ENCODE measurements around the gene PPP3CA. TPM values are rescaled to one million over a fixed set of nuclear protein-coding genes. Genes with fewer than 3 reads are reported as not detected.

Gene PPP3CA
- total and polyA plus RNA-seq, 2 of the 13 experiments (the other 11 are each of a cell fraction or from before 2014, with no cell fraction given) = 4.8 to 13.2 TPM

- TF ChIP-seq NBN (conservative IDR thresholded peaks at IDR 0.05) (no peak), PCBP2 (optimal IDR thresholded peaks at IDR 0.05; ENCODE audit: low read depth, low read length, poor library complexity, severe bottlenecking) (no peak), ZNF761 (CRISPR knock-in tag; conservative IDR thresholded peaks at IDR 0.05) (no peak), ZNF782 (CRISPR knock-in tag; IDR thresholded peaks at IDR 0.05; ENCODE audit: borderline replicate concordance) (no peak)
- H3K4me1 ChIP-seq (ENCODE audit: insufficient read depth, low read length) = peaks cover 12% of the 10 kb centered on the region; the same call in 1 of the 2 replicates
- intact Hi-C loops (cut with micrococcal nuclease; ENCODE audit: unreplicated experiment) (no loop called here), in situ Hi-C loops (cut with HindIII; ENCODE audit: extremely low pct_ligation_motif_present, low pct_unique_long_range_greater_than_20kb) (no loop called here)
- H3K9ac ChIP-seq (ENCODE audit: insufficient read depth, low read depth, low read length) = no peak overlapping the region
- no TSS peak for BruUV-seq (replicated peaks)
- CTCF ChIA-PET (ENCODE audit: low intra/inter-chr PET ratio, low total read pairs) = no interaction called here
- no peaks in the 10 kb centered on the region for H3K79me2 ChIP-seq (ENCODE audit: insufficient read depth, low read length)
- FAIRE-seq (no peak), ATAC-seq (no peak), DNase-seq (ENCODE audit: low spot score) (no peak)
- H3K9me3 ChIP-seq (ENCODE audit: low read length) = no peaks in the 10 kb centered on the region
- POLR2A ChIA-PET = no interaction called here
- H3K4me2 ChIP-seq (ENCODE audit: low read depth, low read length) = no peak overlapping the region
- WGBS (ENCODE audit: low lambda C conversion rate) = 17% methylated on average over 4 of the region's 4 CpGs
- no peaks in the 10 kb centered on the region for H3K36me3 ChIP-seq (replicated peaks in 1 of 2; ENCODE audit: control insufficient read depth in 1 of 2, insufficient read depth in 2 of 2, low read length in 2 of 2)
- H3K27ac ChIP-seq (ENCODE audit: extremely low read length, insufficient read depth, low read length) = no peak overlapping the region
- no peak overlapping the region for H3K4me3 ChIP-seq (replicated peaks in 1 of 3; ENCODE audit: insufficient read depth in 1 of 3, low read depth in 2 of 3, low read length in 3 of 3)
- H4K20me1 ChIP-seq (ENCODE audit: insufficient read depth, low read length) = no peaks in the 10 kb centered on the region
- H2AFZ ChIP-seq (ENCODE audit: low read length) = no peak overlapping the region
- no peaks in the 10 kb centered on the region for H3K27me3 ChIP-seq (ENCODE audit: control insufficient read depth in 1 of 2, insufficient read depth in 2 of 2, low read length in 2 of 2)
Observed at GRCh38 chr4:100988876-100989275, 358.4 kb downstream of the PPP3CA start.

GRCh38 chr4:100986360-100986868 lies 360.9 kb downstream of the PPP3CA start:
- BruUV-seq (replicated peaks) = no TSS peak
- FAIRE-seq (no peak), DNase-seq (ENCODE audit: low spot score) (peak; percentile 7), ATAC-seq (peak; percentile 88)
- Histone ChIP-seq H2AFZ (ENCODE audit: low read length) (no peak overlapping the region), H3K4me1 (ENCODE audit: insufficient read depth, low read length) (peaks cover 12% of the 10 kb centered on the region; the same call in 1 of the 2 replicates), H4K20me1 (ENCODE audit: insufficient read depth, low read length) (no peaks in the 10 kb centered on the region), H3K79me2 (ENCODE audit: insufficient read depth, low read length) (no peaks in the 10 kb centered on the region), H3K27me3 (ENCODE audit: control insufficient read depth in 1 of 2, insufficient read depth in 2 of 2, low read length in 2 of 2) (no peaks in the 10 kb centered on the region; a peak in 3 of 5 replicates), H3K4me2 (ENCODE audit: low read depth, low read length) (peak overlapping the region; percentile 40), H3K36me3 (replicated peaks in 1 of 2; ENCODE audit: control insufficient read depth in 1 of 2, insufficient read depth in 2 of 2, low read length in 2 of 2) (no peaks in the 10 kb centered on the region), H3K9me3 (ENCODE audit: low read length) (no peaks in the 10 kb centered on the region), H3K9ac (ENCODE audit: insufficient read depth, low read depth, low read length) (no peak overlapping the region), H3K4me3 (replicated peaks in 1 of 3; ENCODE audit: insufficient read depth in 1 of 3, low read depth in 2 of 3, low read length in 3 of 3) (peak overlapping the region in 1 of 3 experiments; percentile 31; a peak in 1 of 6 replicates), H3K27ac (ENCODE audit: extremely low read length, insufficient read depth, low read length) (no peak overlapping the region)
- CTCF ChIA-PET (ENCODE audit: low intra/inter-chr PET ratio, low total read pairs) = no interaction called here
- POLR2A ChIA-PET = no interaction called here
- intact Hi-C loops (cut with micrococcal nuclease; ENCODE audit: unreplicated experiment) (no loop called here), in situ Hi-C loops (cut with HindIII; ENCODE audit: extremely low pct_ligation_motif_present, low pct_unique_long_range_greater_than_20kb) (no loop called here)
- TF ChIP-seq ZNF513 (CRISPR knock-in tag; conservative IDR thresholded peaks at IDR 0.05) (no peak), CHD4 (IDR thresholded peaks at IDR 0.05; ENCODE audit: borderline replicate concordance, low read length) (no peak), PITX1 (CRISPR knock-in tag; IDR thresholded peaks at IDR 0.05) (no peak), KDM5B (CRISPR knock-in tag; IDR thresholded peaks at IDR 0.05; ENCODE audit: borderline replicate concordance) (no peak), TBL1XR1 (IDR thresholded peaks at IDR 0.05; ENCODE audit: borderline replicate concordance, low read length, partially characterized antibody) (no peak), TBX2 (CRISPR knock-in tag; IDR thresholded peaks at IDR 0.05; ENCODE audit: borderline replicate concordance) (peak; percentile 16; the same call in 1 of the 2 replicates)
- 0% methylated on average over 7 of the region's 8 CpGs for WGBS (ENCODE audit: low lambda C conversion rate)
